ENCODE measurements around the gene STK17B.

Gene STK17B

DNA sequence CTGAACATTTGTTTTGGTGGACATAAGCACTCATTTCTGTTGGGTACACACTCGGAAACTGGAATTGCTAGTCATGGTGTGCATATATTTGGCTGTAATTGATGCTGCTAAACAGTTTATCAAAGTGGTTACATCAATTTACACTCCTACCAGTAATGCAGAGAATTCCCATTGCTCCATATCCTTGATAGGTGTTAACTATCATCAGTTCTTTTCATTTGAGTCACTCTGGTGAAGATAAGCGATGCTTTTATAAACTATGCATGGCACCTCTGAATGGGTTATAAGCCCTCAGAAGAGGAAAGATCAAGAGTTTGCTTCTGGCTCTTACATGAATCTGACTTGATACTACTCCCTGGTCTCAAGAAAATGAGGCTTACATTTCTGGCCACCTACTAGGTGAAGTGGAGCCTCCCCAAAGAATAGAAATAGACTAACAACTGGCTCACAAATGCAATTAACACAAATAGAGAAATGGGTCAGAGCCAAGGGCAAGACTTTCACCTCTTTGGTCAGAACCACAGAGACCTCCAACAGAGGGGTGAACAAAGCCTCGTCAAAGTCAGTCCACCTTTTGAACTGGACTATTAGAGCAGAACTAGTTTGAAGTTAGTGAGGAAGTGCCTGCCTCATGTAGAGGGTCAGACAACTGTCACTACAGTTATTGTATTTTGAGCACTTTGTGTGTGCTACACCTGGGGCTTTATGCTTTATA, 15.0 kb upstream of the STK17B start:
- no peak overlapping the region for H3K27ac ChIP-seq (ENCODE audit: insufficient read depth, low read depth, low read length, poor library complexity, severe bottlenecking)
- H3K9me3 ChIP-seq (ENCODE audit: control insufficient read depth, low read length): no peaks in the 10 kb centered on the region
- H3K27me3 ChIP-seq (ENCODE audit: control insufficient read depth, insufficient read depth, low read length, poor library complexity, severe bottlenecking): no peaks in the 10 kb centered on the region
- no peak overlapping the region for H3K4me3 ChIP-seq (ENCODE audit: insufficient read depth, low read depth, low read length)
- no peaks in the 10 kb centered on the region for H3K4me1 ChIP-seq (ENCODE audit: control insufficient read depth, insufficient read depth, low read length)
- no peaks in the 10 kb centered on the region for H3K36me3 ChIP-seq (ENCODE audit: control insufficient read depth, insufficient read depth, low read length)
- WGBS, 2 experiments: 94 to 95% methylated on average over 3 of the region's 3 CpGs

DNA sequence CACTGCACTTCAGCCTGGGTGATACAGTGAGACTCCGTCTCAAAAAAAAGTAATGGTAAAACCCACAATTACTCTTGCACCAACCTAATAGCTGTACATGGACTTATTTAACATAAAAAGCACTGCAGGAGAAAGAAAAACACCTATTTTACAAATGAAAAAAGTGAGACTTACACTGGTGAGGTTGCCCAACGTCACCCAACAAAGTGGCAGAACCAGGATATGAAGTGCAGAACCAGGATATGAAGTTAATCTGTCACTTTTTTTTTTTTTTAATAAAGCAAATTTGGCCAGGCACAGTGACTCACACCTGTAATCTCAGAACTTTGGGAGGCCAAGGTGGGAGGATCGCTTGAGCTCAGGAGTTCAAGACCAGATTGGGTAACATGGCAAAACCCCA, 13.5 kb upstream of the STK17B start:
- WGBS, 2 experiments: 91 to 94% methylated on average over 3 of the region's 3 CpGs

DNA sequence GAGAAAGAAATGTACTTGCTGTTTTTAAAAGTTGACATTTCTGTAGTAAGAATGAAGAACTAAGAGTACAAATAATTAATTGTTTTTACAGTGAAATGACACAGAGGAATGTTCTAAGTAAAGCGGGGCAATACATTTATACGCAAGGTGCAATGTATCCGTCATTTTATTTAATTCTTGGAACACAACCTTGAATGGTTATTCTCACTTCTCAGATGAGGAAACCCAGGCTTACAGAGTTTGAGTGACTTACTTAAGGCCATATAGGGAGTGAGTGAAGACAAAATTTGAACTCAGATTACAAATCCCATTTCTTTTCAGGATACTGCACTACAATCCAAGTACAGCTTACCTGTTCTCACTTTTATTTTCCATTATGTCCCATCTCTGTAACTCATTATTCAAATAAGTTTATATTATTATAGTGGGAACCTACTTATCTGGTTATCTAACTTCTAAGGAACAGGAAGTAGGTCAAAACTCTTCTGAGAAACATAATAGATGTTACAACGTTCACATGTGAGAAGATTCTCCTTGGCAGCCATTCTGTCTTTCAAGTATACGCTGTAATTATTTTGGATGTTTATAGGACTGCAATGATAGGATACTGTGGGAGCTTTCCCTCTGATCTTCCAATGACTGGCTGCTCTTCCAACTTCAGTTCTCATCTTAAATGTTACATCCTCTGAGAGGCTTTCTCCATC, 12.3 kb upstream of the STK17B start:
- no peaks in the 10 kb centered on the region for H3K4me1 ChIP-seq (ENCODE audit: control insufficient read depth, insufficient read depth, low read length)

More for the DNA sequence above, 13.5 kb upstream of the STK17B start:
- Histone ChIP-seq H3K27me3 (ENCODE audit: control insufficient read depth, insufficient read depth, low read length, poor library complexity, severe bottlenecking) (no peaks in the 10 kb centered on the region), H3K9me3 (ENCODE audit: control insufficient read depth, low read length) (no peaks in the 10 kb centered on the region), H3K4me3 (ENCODE audit: insufficient read depth, low read depth, low read length) (no peak overlapping the region), H3K27ac (ENCODE audit: insufficient read depth, low read depth, low read length, poor library complexity, severe bottlenecking) (no peak overlapping the region), H3K4me1 (ENCODE audit: control insufficient read depth, insufficient read depth, low read length) (no peaks in the 10 kb centered on the region), H3K36me3 (ENCODE audit: control insufficient read depth, insufficient read depth, low read length) (no peaks in the 10 kb centered on the region)

DNA sequence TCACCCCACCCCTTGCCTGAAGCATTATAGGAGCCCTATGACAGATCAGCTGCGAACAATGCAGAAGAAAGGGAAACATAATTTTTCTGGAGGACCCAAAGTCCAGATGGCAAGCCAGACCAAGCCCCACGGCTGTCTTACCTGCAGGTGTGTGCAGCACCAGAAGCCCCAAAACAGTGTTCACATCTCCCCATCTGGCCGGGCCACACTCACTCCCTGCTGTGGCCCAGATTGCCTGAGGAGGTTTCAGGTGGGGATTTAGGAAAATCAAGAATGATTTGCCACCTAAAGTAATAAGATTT, 11.7 kb upstream of the STK17B start:
- Histone ChIP-seq H3K36me3 (ENCODE audit: control insufficient read depth, insufficient read depth, low read length) (no peaks in the 10 kb centered on the region), H3K4me3 (ENCODE audit: insufficient read depth, low read depth, low read length) (no peak overlapping the region), H3K27ac (ENCODE audit: insufficient read depth, low read depth, low read length, poor library complexity, severe bottlenecking) (no peak overlapping the region), H3K9me3 (ENCODE audit: control insufficient read depth, low read length) (no peaks in the 10 kb centered on the region), H3K4me1 (ENCODE audit: control insufficient read depth, insufficient read depth, low read length) (no peaks in the 10 kb centered on the region), H3K27me3 (ENCODE audit: control insufficient read depth, insufficient read depth, low read length, poor library complexity, severe bottlenecking) (no peaks in the 10 kb centered on the region)
- 87% methylated on average over 3 of the region's 3 CpGs for WGBS, 2 experiments

More for the DNA sequence above, 12.3 kb upstream of the STK17B start:
- 91 to 95% methylated on average over 5 of the region's 5 CpGs for WGBS, 2 experiments
- H3K27me3 ChIP-seq (ENCODE audit: control insufficient read depth, insufficient read depth, low read length, poor library complexity, severe bottlenecking): no peaks in the 10 kb centered on the region
- no peak overlapping the region for H3K27ac ChIP-seq (ENCODE audit: insufficient read depth, low read depth, low read length, poor library complexity, severe bottlenecking)
- no peaks in the 10 kb centered on the region for H3K9me3 ChIP-seq (ENCODE audit: control insufficient read depth, low read length)
- no peak overlapping the region for H3K4me3 ChIP-seq (ENCODE audit: insufficient read depth, low read depth, low read length)
- no peaks in the 10 kb centered on the region for H3K36me3 ChIP-seq (ENCODE audit: control insufficient read depth, insufficient read depth, low read length)

DNA sequence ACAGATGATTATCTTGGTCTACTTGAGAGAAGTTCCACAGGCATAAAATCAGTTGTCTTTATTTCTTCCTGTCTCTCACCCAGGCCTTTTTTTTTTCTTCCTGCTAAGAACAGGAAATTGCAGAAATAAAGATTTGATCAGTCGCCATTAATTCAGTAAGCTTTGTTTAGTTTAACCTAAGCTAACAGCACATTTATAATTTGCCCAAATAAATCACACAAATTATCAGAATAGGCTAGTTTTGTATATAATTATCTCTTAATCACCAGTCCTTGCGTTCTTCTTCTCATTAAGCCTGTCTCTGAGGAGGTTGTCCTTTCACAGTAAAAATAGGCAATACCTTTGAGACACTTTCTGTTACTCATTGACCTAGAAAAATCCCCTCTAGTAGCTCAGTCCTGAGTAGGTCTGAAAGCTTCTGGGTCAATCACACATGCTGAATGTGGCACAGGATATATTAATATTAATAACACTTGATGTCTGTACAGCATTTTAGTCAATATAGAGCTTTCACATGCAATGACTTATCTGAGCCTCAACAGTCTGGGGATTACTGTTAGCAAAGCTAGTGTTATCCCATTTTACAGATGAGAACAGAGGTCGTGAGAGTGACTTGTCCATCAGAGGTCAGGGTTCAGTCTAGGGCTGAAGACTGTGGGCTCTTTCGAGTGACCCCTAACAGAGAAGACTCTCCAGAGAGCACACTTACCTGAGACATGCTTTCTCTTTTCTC, 11.2 kb upstream of the STK17B start:
- H3K36me3 ChIP-seq (ENCODE audit: control insufficient read depth, insufficient read depth, low read length): no peaks in the 10 kb centered on the region
- H3K27ac ChIP-seq (ENCODE audit: insufficient read depth, low read depth, low read length, poor library complexity, severe bottlenecking): no peak overlapping the region
- 94 to 95% methylated on average over 4 of the region's 4 CpGs for WGBS, 2 experiments
- no peaks in the 10 kb centered on the region for H3K9me3 ChIP-seq (ENCODE audit: control insufficient read depth, low read length)
- H3K4me3 ChIP-seq (ENCODE audit: insufficient read depth, low read depth, low read length): no peak overlapping the region
- no peaks in the 10 kb centered on the region for H3K27me3 ChIP-seq (ENCODE audit: control insufficient read depth, insufficient read depth, low read length, poor library complexity, severe bottlenecking)
- no peaks in the 10 kb centered on the region for H3K4me1 ChIP-seq (ENCODE audit: control insufficient read depth, insufficient read depth, low read length)

DNA sequence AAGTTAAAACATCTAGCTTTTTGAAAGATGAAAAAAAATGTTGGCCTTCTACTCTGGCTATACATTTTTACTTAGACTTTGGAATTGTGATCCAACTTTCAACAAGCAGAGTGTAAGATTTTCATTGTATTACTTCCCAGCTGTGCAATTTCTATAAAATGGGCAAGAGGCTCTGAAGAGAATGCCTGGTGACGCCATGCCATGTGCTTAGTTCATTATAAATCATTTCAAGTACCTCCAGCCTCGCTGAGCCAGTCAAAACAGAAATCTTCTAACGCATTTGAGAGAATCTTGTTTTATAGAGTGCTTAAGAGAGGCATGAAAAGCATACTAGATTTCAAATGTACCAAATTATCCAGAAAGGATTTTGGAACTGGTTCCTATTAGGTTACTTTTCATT, 10.1 kb upstream of the STK17B start:
- H3K9me3 ChIP-seq (ENCODE audit: control insufficient read depth, low read length): no peaks in the 10 kb centered on the region
- no peak overlapping the region for H3K27ac ChIP-seq (ENCODE audit: insufficient read depth, low read depth, low read length, poor library complexity, severe bottlenecking)
- no peaks in the 10 kb centered on the region for H3K4me1 ChIP-seq (ENCODE audit: control insufficient read depth, insufficient read depth, low read length)
- no peak overlapping the region for H3K4me3 ChIP-seq (ENCODE audit: insufficient read depth, low read depth, low read length)
- H3K36me3 ChIP-seq (ENCODE audit: control insufficient read depth, insufficient read depth, low read length): no peaks in the 10 kb centered on the region
- H3K27me3 ChIP-seq (ENCODE audit: control insufficient read depth, insufficient read depth, low read length, poor library complexity, severe bottlenecking): no peaks in the 10 kb centered on the region
- WGBS, 2 experiments: 67 to 86% methylated on average over 1 to 3 of the region's 3 CpGs

DNA sequence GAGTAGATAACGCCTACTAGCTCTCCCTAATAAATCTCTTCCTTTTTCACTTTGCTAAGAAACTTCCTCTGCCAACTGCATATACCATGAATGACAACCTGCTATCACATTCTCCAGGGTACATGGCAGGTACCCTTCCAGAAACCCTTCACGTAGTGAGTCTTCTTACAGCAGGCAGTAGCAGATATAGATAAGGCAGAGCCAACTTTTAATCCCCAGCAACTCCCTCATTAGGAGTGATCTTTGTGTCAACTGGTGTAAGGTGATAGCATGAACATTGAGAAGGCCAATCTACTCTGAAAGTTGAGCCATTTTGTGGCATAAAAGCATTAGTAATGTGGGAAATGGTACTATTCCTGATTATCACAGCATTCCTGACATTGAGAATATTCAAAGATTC, 5.7 kb upstream of the STK17B start:
- Histone ChIP-seq H3K27me3 (ENCODE audit: control insufficient read depth, insufficient read depth, low read length, poor library complexity, severe bottlenecking) (peaks cover 22% of the 10 kb centered on the region), H3K4me3 (ENCODE audit: insufficient read depth, low read depth, low read length) (no peak overlapping the region), H3K36me3 (ENCODE audit: control insufficient read depth, insufficient read depth, low read length) (no peaks in the 10 kb centered on the region)

DNA sequence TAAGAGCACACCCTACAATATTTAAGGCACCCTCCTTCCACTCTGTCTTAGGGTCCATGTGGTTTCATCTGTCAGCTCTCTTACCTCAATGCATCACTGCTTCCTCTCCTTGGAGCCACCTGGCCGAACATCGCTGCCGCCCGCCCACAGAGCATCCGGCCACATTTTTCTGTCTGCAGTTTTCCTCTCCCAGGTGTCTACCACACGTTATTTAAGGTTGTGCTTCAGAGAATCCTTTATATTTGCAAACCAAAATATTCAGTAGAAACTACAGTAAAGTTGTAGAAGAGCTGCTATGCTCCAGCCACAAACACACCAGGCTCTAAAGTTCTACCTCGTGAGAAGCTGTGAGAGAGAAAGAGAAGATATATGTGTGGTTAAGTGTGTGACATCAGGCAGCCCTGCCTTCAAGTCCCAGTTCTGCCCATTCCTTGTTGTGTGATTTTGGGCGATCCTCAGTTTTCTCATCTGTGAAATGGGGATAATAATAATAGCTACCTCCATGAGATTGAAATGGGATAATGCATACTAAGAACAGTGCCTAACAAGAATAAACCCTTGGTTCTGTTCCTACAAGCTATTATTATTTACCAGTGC, 4.9 kb upstream of the STK17B start:
- peaks cover 26% of the 10 kb centered on the region for H3K27me3 ChIP-seq (ENCODE audit: control insufficient read depth, insufficient read depth, low read length, poor library complexity, severe bottlenecking)
- H3K4me1 ChIP-seq (ENCODE audit: control insufficient read depth, insufficient read depth, low read length): no peaks in the 10 kb centered on the region
- H3K27ac ChIP-seq (ENCODE audit: insufficient read depth, low read depth, low read length, poor library complexity, severe bottlenecking): no peak overlapping the region
- WGBS, 2 experiments: 92 to 98% methylated on average over 8 of the region's 8 CpGs
- H3K9me3 ChIP-seq (ENCODE audit: control insufficient read depth, low read length): no peaks in the 10 kb centered on the region
- no peak overlapping the region for H3K4me3 ChIP-seq (ENCODE audit: insufficient read depth, low read depth, low read length)
- H3K36me3 ChIP-seq (ENCODE audit: control insufficient read depth, insufficient read depth, low read length): no peaks in the 10 kb centered on the region

More for the DNA sequence above, 5.7 kb upstream of the STK17B start:
- H3K9me3 ChIP-seq (ENCODE audit: control insufficient read depth, low read length): no peaks in the 10 kb centered on the region
- WGBS, 2 experiments: 83 to 98% methylated on average over 2 of the region's 2 CpGs
- H3K4me1 ChIP-seq (ENCODE audit: control insufficient read depth, insufficient read depth, low read length): no peaks in the 10 kb centered on the region
- no peak overlapping the region for H3K27ac ChIP-seq (ENCODE audit: insufficient read depth, low read depth, low read length, poor library complexity, severe bottlenecking)

DNA sequence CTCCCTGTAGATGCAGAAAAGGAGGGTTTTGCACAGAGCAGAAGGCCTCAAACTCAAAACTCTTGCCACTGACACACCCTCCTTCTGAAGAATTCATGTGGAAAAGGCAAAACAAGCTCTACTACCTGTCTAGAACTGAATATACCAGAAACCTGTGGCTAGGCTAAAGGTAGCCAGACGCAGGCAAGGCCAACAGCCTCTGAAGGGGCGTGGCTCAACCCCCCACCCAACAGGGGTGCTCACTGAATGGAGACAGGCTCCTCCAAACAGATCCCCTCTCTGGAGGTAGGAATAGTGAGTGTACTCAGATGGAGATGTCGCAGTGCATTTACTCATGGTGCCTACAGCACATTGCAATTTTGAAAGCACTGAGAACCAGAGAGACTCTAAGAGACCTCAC, 3.0 kb upstream of the STK17B start:
- H3K36me3 ChIP-seq (ENCODE audit: control insufficient read depth, insufficient read depth, low read length): no peaks in the 10 kb centered on the region
- H3K27me3 ChIP-seq (ENCODE audit: control insufficient read depth, insufficient read depth, low read length, poor library complexity, severe bottlenecking): peaks cover 26% of the 10 kb centered on the region
- no peak overlapping the region for H3K4me3 ChIP-seq (ENCODE audit: insufficient read depth, low read depth, low read length)
- H3K4me1 ChIP-seq (ENCODE audit: control insufficient read depth, insufficient read depth, low read length): no peaks in the 10 kb centered on the region
- no peaks in the 10 kb centered on the region for H3K9me3 ChIP-seq (ENCODE audit: control insufficient read depth, low read length)
- 79 to 86% methylated on average over 2 to 3 of the region's 3 CpGs for WGBS, 2 experiments
- no peak overlapping the region for H3K27ac ChIP-seq (ENCODE audit: insufficient read depth, low read depth, low read length, poor library complexity, severe bottlenecking)

DNA sequence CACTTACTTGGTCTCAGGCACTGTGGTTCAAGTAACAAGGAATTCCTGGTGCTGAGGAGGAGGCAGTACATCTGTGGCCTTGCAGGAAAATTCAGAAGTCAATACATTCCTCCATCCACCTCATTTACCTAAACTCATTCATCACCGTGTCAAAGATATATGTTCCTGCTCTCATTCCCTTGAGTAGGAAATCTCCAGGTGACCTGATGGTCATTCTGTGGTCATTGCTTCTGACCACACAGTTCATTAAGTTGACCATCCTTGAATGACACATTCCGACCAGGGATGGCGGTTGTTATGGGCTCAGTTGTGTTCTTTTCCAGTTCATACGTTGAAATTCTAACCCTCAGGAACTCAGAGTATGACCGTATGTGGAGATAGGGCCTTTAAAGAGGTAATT, 2.1 kb upstream of the STK17B start:
- Histone ChIP-seq H3K4me1 (ENCODE audit: control insufficient read depth, insufficient read depth, low read length) (no peaks in the 10 kb centered on the region), H3K27ac (ENCODE audit: insufficient read depth, low read depth, low read length, poor library complexity, severe bottlenecking) (no peak overlapping the region), H3K9me3 (ENCODE audit: control insufficient read depth, low read length) (no peaks in the 10 kb centered on the region), H3K36me3 (ENCODE audit: control insufficient read depth, insufficient read depth, low read length) (no peaks in the 10 kb centered on the region), H3K4me3 (ENCODE audit: insufficient read depth, low read depth, low read length) (no peak overlapping the region), H3K27me3 (ENCODE audit: control insufficient read depth, insufficient read depth, low read length, poor library complexity, severe bottlenecking) (peaks cover 26% of the 10 kb centered on the region)
- WGBS, 2 experiments: 93 to 95% methylated on average over 5 of the region's 5 CpGs

All from ectodermal cell (in vitro differentiated cells).